Activated CD8-positive, alpha-beta memory T cell treated with anti-CD3 and anti-CD28 coated beads, Interleukin-2, amount 50 U/mL, for 24 hours (primary cell): ENCODE results near the gene ROMO1.

Source experiments
- DNase-seq: peaks from one replicate; pipeline ENCODE4 v3.0.0-alpha.2; 2020; ENCODE audit errors: extremely low read depth

ROMO1 gene

GRCh38 chr20:35699127-35699956 is at the start of gene ROMO1, which contains the start of gene NFS1:
TSS of gene ROMO1 (plus strand) at chr20:35699405. CDS start at chr20:35699633, 228 bp downstream.
TSS of gene NFS1 (minus strand) at chr20:35699352. CDS start at chr20:35699288, 64 bp downstream.
- peak; percentile 71 for DNase-seq

DNA sequence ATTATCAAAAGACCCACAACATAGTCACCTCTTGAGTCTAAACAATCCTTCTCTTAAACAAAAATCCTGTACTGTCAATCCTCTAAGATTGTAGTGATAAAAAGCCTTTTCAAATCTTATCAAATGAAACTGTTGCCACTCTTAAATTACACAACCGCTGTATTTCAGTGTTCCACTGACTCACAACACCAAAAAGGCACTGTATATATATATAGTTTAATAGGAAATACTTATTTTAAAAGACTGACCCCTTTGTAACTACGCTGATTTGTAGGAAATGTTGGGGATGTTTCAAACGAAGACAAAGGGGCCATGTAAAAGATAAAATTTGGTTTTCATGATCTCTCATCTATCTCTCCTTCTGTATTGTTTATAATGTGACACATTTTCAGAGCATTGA is 48.6 kb upstream of the ROMO1 start:
- no peak for DNase-seq

DNA sequence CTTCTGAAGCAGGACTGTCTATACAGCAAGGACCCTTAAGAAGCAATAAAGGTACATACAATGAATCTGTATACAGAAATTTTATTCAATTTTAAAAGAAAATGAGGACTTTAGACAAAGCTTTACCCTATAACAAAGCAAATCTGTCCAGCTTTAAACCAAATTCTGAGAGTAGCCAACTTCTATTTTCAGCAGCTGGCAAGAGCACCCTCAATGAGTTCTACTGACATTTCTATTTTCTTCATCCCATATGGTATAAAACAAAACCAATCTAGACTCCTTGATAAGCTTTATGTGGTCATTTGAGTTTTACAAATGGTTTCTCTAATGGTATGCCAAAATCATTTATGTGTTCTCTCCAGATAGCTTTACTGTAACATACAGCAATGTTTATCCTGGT is 47.2 kb upstream of the ROMO1 start:
- DNase-seq: no peak

GRCh38 chr20:35652641-35653429 is 46.4 kb upstream of the ROMO1 start:
- DNase-seq: no peak

GRCh38 chr20:35653430-35653734 is 45.8 kb upstream of the ROMO1 start:
- no peak for DNase-seq

DNA sequence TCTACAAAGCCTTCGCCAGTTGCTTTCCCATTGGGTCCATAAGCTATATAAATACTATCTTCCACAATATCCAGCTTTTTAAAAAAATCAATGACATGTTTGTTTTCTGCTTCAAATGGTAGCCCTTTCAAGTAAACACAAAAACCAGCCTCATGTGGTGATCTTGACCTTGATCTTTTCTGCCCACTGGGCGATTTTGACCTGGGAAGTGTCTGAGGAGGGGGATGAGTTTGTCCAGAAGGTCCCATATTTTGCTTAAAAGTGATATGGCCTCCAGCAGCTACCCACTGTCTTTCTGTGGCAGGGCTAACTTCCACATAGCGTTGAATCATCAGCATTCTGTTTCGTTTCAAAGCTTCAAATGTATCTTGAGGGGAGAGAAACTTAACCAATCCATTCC is 45.3 kb upstream of the ROMO1 start:
- no peak for DNase-seq

- DNase-seq: no peak
Measured at GRCh38 chr20:35654415-35654814, 44.8 kb upstream of the ROMO1 start.

GRCh38 chr20:35657271-35657670 is 41.9 kb upstream of the ROMO1 start:
- DNase-seq: no peak

DNA sequence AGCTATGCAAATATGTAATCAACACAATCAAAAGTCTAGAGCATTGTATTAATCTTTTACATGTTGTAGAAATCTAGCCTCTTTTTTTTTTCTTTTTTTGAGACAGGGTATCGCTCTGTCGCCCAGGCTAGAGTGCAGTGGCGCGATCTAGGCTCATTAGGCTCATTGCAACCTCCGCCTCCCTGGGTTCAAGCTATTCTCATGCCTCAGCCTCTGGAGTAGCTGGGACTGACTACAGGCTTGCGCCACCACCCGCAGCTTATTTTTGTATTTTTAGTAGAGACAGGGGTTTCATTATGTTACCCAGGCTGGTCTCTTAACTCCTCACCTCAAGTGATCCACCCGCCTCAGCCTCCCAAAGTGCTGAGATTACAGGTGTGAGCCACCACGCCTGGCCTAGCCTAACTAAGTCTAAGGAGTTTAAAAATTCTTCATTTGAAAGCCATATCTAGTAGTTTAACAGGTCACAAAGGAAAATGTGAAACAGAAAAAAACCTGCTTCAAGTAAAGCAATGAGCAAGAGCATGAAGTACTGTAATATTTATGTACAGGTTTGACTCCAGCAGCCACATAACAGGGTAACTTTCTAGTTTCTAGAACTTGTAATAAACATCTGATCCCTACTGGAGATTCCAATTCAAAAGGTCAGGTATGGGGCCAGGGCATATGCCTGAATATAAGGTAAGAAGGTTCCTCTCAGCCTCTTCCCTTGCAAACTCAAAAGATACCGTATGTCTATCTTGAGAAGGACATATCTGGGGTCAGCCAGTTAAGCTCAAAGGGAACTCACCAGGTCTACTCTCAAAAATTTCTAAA is 38.9 kb upstream of the ROMO1 start:
- DNase-seq: no peak

GRCh38 chr20:35661053-35661452 is 38.2 kb upstream of the ROMO1 start:
- DNase-seq: no peak

DNA sequence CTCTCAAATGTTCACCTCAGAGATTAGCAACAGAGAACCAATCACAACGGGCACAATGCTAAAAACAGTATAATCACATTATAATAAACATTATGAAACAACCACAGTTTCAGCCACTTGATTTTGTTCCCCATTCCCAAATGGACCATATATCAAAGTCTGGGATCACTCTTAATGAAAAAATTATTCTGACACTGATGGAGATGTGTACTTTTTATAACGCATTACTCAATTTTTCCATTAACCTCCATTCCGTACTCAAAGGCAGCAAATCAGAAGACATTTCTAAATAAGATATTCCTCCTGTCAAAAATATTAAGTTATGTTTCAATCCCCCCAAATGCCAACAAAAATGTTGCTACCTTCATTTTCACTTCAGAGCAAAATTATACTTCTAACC is 37.3 kb upstream of the ROMO1 start:
- no peak for DNase-seq

DNA sequence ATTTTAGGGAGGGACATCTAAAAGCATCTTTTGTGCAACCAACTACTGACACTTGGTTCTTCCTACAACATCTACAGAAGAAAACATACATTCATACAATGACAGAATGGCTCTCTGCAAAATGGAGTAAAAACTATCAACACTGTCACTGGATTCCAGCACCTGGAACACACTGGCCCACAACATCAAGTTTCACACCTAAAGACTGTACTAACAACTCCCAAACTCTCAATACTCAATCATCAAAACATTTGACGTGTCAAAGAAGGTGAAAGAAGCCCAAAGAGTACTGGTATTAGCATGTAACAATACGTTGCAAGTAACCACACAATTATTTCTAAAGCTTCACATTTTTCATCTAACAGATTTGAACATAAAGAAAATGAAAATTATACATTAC is 36.7 kb upstream of the ROMO1 start:
- DNase-seq: no peak

- peak; percentile 15 for DNase-seq
Measured at GRCh38 chr20:35663516-35664465, 35.4 kb upstream of the ROMO1 start.

DNA sequence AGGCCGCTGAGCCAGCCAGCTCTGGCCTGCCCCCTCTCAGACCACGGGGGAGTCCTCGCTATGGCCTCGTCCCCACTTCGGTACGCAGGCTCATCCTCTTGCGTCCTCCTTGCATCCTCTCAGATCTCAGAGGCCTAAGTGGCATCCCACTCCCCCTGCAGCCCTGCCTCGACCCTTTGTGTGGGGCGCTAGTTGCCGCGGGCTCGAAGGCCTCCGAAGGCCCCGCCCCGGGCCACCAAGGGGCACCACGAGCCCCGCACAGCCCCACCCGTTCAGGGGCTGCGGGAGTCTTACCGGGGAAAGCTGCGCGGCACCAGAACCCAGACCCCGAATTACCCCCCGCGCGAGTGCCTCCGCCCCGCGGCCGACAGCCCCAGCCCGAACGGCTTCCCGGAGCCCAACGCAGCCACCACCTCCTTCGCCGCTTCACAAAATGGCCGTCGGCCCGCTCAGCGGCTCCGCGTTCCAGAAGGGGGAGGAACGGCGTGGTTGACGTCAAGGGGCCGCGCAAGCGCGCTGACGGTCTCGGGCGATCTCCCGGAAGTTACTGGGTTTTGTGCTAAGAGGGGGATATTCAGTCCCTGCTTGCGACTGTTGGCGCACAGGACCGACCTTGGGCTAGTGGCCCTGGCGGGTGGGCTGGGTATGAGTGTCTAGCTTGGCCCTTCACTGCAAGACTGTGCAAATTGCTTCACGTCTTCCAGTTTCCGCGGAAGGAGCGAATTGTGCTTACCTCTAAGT is 34.6 kb upstream of the ROMO1 start, which contains the start of the genes CPNE1 and RBM12:
Gene CPNE1 (minus strand): TSS at position 435 of the 741 bp plus-strand sequence. CDS start 31,977 bp downstream, outside the sequence.
Gene RBM12 (minus strand): TSS at position 435 of the 741 bp plus-strand sequence. CDS start 9,578 bp downstream, outside the sequence.
- DNase-seq: peak; percentile 82

DNA sequence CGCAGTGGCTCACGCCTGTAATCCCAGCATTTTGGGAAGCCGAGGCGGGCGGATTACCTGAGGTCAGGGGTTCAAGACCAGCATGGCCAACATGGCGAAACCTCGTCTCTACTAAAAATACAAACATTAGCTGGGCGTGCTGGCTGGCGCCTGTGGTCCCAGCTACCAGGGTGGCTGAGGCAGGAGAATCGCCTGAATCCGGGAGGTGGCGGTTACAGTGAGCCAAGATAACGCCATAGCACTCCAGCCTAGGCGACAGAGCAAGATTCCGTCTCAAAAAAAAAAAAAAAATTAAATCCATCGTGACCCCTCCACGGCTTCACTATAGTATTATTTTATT is 33.3 kb upstream of the ROMO1 start:
- DNase-seq: no peak

- DNase-seq: no peak
Measured at GRCh38 chr20:35669221-35669620, 30.0 kb upstream of the ROMO1 start.

GRCh38 chr20:35669681-35670080 is 29.5 kb upstream of the ROMO1 start:
- DNase-seq: no peak

DNA sequence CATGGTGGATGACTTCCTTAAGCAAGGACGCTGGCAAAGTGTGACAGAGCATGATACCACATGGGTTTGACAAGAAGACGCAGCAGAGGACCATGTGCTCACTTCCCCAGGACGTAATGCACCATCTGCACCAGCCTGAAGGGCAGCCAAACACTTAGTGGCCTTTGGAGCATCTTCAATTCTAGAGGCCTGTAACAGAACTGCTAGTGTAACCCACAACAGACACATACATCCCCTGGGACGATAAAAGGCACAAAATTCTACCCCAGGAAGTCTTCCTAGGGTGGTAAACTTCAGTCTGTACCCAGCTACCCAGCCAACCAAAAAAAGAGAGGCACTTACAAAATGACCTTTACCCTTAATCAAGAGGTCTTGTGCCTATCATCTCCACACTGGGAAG is 25.3 kb upstream of the ROMO1 start:
- DNase-seq: no peak

DNA sequence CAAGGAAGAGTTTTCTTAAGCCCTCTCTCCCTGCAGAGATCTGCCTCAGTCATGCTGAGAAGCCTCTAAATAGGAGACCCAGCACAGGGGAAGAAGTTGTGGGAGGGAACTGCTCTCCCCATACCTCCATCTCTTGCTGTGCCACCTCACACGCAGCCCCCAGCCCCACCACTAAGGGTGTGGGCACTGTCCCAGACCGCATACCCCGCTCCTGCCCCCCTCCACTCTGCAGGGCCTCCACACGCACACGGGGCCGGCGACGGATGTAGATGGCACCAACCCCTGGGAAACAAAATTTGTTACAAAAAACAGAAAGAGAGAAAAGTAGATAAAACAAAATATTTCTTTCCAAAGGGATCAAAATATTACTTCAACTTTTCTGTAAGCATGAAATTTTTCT is 24.3 kb upstream of the ROMO1 start:
- no peak for DNase-seq
